Type B pancreatic cell (in vitro differentiated cells): ENCODE data around the gene ST3GAL6. TPM values are rescaled to one million over a fixed set of nuclear protein-coding genes. Genes with fewer than 3 reads are reported as not detected.

Experiments
- DNase-seq: peaks from one replicate; pipeline ENCODE4 v3.0.0; 2021; ENCODE audit warnings: mixed read lengths; ENCODE audit not compliant: unreplicated experiment; ENCODE audit errors: extremely low spot score
- H3K27ac Mint-ChIP-seq: 2 replicates; pipeline ENCODE4 v1.8.0; 2021; ENCODE audit warnings: mild to moderate bottlenecking, mixed read lengths
- H3K27me3 Mint-ChIP-seq: 2 replicates; pipeline ENCODE4 v1.8.0; 2021; ENCODE audit warnings: mixed read lengths
- H3K36me3 Mint-ChIP-seq: 2 replicates; pipeline ENCODE4 v1.8.0; 2021; ENCODE audit warnings: mixed read lengths
- H3K4me1 Mint-ChIP-seq: one replicate; pipeline ENCODE4 v1.8.0; 2021; ENCODE audit warnings: mixed read lengths; ENCODE audit not compliant: unreplicated experiment
- H3K4me3 Mint-ChIP-seq: 2 replicates; pipeline ENCODE4 v1.8.0; 2021; ENCODE audit warnings: mild to moderate bottlenecking, mixed read lengths
- H3K9me3 Mint-ChIP-seq: 2 replicates; pipeline ENCODE4 v1.8.0; 2021; ENCODE audit warnings: mixed read lengths
- total RNA-seq: library from RNA; stranded (reverse); gene quantifications from 2 replicates; pipeline ENCODE4 v1.2.1, GENCODE V29; 2021; ENCODE audit warnings: low replicate concordance
- TF ChIP-seq, protein P1 (sequence below): fragments of 200-600 bp; sonication (generic); conservative IDR thresholded peaks from 2 replicates; pipeline ENCODE4 v1.5.0; 2021; ENCODE audit warnings: antibody characterized with exemption, mild to moderate bottlenecking

ST3GAL6 gene
- total RNA-seq, 1 donor from 2014 or later, result 16.5 TPM

DNA sequence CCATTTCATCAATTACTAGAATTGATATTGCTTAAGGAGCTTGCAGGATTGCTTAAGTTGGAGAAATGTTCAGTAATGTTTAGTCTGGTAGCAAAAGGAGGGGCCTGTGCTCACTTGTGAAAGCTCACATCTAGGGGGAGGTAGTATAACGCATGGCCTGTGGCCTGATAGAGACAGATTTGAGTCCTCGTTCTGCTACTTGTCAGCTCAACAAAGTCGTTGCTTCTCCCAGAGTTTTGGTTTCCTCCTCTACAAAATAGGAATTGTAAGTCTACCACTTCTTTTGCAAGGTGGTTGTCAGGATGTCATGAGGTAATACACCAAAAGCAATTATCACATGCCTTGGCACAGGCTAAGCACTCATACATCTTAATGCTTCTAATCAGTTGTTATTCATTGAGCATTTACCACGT is 1.3 kb downstream of the ST3GAL6 start:
- TF ChIP-seq, protein P1, sequence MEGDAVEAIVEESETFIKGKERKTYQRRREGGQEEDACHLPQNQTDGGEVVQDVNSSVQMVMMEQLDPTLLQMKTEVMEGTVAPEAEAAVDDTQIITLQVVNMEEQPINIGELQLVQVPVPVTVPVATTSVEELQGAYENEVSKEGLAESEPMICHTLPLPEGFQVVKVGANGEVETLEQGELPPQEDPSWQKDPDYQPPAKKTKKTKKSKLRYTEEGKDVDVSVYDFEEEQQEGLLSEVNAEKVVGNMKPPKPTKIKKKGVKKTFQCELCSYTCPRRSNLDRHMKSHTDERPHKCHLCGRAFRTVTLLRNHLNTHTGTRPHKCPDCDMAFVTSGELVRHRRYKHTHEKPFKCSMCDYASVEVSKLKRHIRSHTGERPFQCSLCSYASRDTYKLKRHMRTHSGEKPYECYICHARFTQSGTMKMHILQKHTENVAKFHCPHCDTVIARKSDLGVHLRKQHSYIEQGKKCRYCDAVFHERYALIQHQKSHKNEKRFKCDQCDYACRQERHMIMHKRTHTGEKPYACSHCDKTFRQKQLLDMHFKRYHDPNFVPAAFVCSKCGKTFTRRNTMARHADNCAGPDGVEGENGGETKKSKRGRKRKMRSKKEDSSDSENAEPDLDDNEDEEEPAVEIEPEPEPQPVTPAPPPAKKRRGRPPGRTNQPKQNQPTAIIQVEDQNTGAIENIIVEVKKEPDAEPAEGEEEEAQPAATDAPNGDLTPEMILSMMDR, result no peak
- Mint-ChIP-seq H3K27ac (no peak overlapping the region), H3K4me1 (peaks cover 30% of the 10 kb centered on the region), H3K36me3 (peaks cover 3% of the 10 kb centered on the region), H3K4me3 (no peak overlapping the region), H3K27me3 (no peaks in the 10 kb centered on the region), H3K9me3 (no peaks in the 10 kb centered on the region)
- DNase-seq, result no peak

DNA sequence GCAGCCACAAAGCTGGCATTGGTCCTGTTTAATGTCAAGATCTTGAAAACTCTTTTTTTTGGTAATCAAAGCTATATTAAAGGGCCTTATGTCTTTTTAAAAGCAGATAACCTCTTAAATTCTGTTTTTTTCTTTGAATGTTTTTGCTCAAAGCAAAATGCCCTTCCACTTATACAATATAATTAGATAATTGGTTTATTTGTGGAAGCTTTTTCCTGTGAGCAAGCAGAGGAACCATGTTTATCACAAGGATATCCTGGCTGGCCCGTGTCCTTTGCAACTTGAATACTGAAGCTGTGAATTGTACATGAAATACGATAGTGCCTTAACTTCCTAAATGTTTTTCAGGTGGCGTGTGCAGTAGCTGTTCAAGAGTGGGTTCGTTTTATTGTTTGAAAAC is 2.6 kb downstream of the ST3GAL6 start:
- TF ChIP-seq, protein P1, result no peak
- no peak for DNase-seq
- H3K4me1 Mint-ChIP-seq, result peaks cover 30% of the 10 kb centered on the region
- no peak overlapping the region for H3K4me3 Mint-ChIP-seq
- H3K36me3 Mint-ChIP-seq, result peaks cover 3% of the 10 kb centered on the region
- no peaks in the 10 kb centered on the region for H3K27me3 Mint-ChIP-seq
- no peak overlapping the region for H3K27ac Mint-ChIP-seq
- no peaks in the 10 kb centered on the region for H3K9me3 Mint-ChIP-seq

DNA sequence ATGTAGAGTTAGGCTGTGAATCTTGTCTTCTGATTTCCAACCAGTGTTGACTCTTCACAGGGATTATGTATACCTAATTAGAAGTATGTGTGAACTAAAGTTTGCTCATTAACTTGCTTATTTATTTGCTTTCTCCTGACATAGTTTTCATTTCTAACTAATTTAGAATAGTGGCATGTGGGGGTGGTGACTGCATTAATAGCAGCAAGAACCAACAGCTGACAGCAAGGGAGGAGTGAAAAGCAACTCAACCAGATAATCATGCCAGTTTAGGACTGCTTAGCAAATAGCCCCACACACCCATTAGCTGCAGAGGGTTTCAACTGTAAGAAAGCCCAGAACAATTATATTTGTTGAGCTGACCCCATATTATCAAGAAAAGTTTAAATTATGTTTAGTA is 3.8 kb downstream of the ST3GAL6 start:
- H3K36me3 Mint-ChIP-seq, result peaks cover 3% of the 10 kb centered on the region
- H3K4me3 Mint-ChIP-seq, result no peak overlapping the region
- no peak for DNase-seq
- TF ChIP-seq, protein P1, result no peak
- no peak overlapping the region for H3K27ac Mint-ChIP-seq
- no peaks in the 10 kb centered on the region for H3K9me3 Mint-ChIP-seq
- H3K27me3 Mint-ChIP-seq, result no peaks in the 10 kb centered on the region
- peaks cover 28% of the 10 kb centered on the region for H3K4me1 Mint-ChIP-seq

DNA sequence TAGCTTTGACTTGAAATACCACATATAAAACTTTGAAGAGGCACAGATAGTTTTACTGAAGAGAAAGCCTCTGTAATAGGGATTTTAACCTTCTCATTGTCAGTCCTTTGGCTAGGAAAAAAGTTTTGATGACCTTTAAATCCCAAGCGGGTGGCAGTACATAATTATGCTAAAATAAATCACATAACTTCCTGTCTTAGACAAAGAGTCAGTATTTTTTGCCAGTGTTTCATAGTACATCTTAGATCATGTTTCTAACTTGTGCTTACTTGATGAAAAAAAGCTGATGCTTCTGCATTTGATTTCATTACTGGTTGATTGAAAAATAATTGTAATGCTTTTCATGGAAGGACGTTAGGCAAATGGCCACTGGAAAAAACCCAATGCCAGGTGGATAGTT is 5.8 kb downstream of the ST3GAL6 start:
- no peak for DNase-seq
- Mint-ChIP-seq H3K4me1 (peaks cover 17% of the 10 kb centered on the region), H3K4me3 (no peak overlapping the region), H3K27me3 (no peaks in the 10 kb centered on the region), H3K36me3 (peaks cover 7% of the 10 kb centered on the region), H3K9me3 (no peaks in the 10 kb centered on the region), H3K27ac (no peak overlapping the region)
- TF ChIP-seq, protein P1, result no peak

DNA sequence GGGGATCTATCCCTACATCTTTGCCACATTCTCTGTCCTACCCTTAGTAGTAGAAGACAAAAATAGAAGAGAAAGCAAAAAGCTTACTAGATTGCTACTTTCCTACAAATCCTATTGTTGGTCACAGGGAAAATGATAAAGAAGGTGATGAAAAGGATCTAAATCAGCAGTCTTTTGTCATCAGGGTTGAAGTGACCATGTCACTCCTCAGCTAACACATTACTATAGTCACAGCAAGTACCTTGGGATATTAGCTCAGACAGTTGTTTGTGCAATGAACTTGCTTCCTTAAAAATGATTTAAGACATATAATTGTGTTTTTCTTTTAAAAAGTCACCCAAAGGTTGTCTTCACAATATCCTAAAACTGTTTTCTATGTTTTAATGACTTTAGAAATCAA is 6.3 kb downstream of the ST3GAL6 start:
- Mint-ChIP-seq H3K27ac (no peak overlapping the region), H3K27me3 (no peaks in the 10 kb centered on the region), H3K36me3 (peaks cover 7% of the 10 kb centered on the region), H3K9me3 (no peaks in the 10 kb centered on the region), H3K4me1 (peaks cover 12% of the 10 kb centered on the region), H3K4me3 (no peak overlapping the region)
- no peak for DNase-seq
- TF ChIP-seq, protein P1, result no peak
